HG03025 (cell line): ENCODE data around the gene DNAJC1.
A peak's percentile ranks its signal among the peaks of the same experiment; 100 is the strongest.

Experiments
- ATAC-seq: cut with Tn5 transposase; IDR thresholded peaks from one replicate; pipeline ENCODE4 v1.9.1; 2021; ENCODE audit warnings: mild to moderate bottlenecking, moderate library complexity; ENCODE audit not compliant: unreplicated experiment, low FRiP score

Gene DNAJC1

DNA sequence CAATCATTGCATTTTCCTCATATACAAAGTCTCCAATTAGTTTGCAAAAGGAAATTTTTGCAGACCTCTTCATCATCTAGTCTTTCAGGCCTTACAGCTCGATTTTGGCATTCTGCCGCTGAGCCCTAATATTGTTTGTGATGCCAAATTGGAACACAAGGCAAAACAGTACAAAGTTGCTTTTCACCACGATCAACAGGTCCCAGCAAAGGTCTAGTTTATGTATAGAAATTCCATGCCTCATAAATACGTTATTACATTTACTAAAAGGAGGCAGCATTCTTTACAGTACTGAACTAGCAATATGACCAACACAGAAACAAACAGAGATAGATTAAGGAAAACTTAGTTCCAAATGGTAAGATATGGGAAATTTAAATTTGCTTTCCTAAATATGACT, 7.0 kb upstream of the DNAJC1 start:
- ATAC-seq, result no peak

GRCh38 chr10:22006379-22006884, 2.9 kb upstream of the DNAJC1 start:
- ATAC-seq, result no peak

DNA sequence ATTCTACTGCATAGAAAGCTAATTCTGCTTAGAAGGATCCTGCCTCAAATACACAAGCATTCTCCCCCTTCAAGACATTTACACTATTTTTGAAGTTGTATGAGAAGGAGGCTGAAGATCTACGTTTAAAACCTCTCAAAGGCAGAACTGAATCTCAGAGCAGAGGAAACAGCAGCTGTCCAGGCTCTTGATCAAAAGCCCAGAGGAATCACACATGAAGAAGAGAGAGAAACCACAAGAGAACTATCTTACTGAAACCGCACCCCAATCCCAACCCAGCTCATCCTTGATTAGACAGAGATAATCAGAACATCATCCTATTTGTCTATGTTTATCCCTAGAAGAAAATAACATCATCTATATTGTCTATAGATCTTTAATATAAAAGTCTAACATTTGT, 2.2 kb upstream of the DNAJC1 start:
- ATAC-seq, result no peak

GRCh38 chr10:22003964-22004281, 393 bp upstream of the DNAJC1 start:
- peak; percentile 11 for ATAC-seq

- peak; percentile 18 for ATAC-seq
These were observed 846 bp downstream of the DNAJC1 start for GRCh38 chr10:22002591-22003176.

DNA sequence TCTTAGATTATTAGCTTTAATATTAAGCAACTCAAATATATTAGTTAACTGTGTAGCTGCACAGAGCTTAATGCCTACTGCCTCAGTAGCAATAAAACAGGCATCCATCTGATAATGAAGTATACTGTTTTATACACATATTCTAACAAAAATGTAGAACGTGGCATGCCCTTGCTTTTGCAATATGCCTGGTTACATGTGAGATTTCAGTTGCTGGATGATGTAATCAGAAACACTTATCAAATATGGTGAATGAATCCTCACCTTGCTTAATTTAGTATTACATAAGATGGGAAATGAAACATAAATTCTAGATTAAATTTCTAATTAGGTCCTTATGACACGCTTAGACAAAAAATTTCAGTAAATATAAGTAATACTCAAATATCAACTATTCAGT, 8.0 kb downstream of the DNAJC1 start:
- ATAC-seq, result no peak

- no peak for ATAC-seq
These were observed 10.0 kb downstream of the DNAJC1 start for GRCh38 chr10:21993360-21994001.

DNA sequence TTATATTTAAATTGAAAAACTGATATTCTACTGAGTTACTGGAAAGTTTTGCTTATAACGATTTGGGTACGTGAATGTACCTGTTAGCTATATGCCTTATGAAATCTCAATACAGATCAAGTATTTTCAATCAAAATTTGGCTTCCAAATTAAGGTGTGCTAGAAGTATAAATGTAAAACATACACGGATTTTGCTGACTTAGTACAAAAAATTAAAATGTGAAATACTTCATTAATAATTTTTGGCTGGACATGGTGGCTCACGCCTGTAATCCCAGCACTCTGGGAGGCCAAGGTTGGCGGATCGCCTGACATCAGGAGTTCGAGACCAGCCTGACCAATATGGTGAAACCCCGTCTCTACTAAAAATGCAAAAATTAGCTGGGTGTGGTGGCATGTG, 11.7 kb downstream of the DNAJC1 start:
- ATAC-seq, result no peak

- ATAC-seq, result no peak
These were observed 13.1 kb downstream of the DNAJC1 start for GRCh38 chr10:21990449-21990848.

- peak; percentile 92 for ATAC-seq
These were observed 13.9 kb downstream of the DNAJC1 start for GRCh38 chr10:21989453-21990154.

GRCh38 chr10:21985541-21985940, 18.0 kb downstream of the DNAJC1 start:
- no peak for ATAC-seq

DNA sequence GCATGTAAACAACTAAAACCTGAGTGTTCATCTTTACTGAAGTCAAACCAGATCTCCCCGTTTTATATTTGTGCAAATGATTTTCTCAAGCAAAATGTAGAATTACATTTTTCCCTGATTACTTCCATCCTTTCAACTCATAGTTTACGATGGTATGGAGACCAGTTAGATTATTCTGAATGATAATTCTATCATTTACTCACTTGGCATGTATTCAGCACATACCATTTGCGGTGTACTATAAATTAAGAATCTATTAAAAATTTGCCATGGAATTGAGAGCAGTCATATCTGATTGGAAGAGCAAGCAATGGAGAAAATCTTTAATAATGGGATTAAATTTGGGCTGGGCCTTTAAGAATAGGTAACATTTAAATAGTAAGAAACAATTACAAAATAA, 22.4 kb downstream of the DNAJC1 start:
- ATAC-seq, result no peak

DNA sequence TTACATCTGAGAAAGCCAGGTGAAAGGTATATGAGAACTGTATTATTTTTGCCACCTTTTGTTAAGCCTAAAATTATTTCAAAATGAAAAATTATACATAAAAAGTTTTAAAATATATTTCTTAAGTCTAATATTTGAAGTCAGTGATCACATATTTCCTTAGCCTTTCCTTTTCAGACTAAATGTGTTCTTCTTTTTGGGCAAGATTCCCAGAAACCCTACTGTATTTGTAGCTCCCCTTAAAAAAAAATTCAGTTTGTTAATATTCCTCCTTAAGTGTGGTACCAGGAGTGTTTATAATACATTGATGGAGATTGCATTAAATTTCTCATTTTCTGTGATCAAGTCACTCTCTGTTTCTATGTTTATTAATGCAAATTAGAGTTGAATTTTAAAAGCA, 22.8 kb downstream of the DNAJC1 start:
- no peak for ATAC-seq

- no peak for ATAC-seq
These were observed 25.2 kb downstream of the DNAJC1 start for GRCh38 chr10:21978191-21978862.

GRCh38 chr10:21976739-21977138, 26.8 kb downstream of the DNAJC1 start:
- ATAC-seq, result no peak

DNA sequence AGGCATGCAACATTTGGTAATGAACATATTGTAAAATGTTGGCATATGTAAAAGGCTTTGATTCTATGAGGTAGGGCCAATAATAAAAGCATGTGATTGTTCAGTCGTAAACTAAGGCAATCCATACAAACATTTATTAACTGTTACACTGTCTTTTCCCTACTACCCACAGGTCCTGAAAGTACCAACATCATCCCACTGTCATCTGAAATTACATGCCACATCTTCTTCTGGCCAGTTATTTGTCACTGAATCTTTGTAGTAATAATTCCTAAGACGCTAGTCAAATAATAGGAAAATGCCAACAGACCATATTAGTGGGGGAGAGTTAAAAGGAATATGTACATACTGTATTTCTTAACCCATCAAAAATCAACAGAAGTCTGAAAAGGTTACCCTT, 27.2 kb downstream of the DNAJC1 start:
- ATAC-seq, result no peak

GRCh38 chr10:21975378-21975990, 28.0 kb downstream of the DNAJC1 start:
- no peak for ATAC-seq

DNA sequence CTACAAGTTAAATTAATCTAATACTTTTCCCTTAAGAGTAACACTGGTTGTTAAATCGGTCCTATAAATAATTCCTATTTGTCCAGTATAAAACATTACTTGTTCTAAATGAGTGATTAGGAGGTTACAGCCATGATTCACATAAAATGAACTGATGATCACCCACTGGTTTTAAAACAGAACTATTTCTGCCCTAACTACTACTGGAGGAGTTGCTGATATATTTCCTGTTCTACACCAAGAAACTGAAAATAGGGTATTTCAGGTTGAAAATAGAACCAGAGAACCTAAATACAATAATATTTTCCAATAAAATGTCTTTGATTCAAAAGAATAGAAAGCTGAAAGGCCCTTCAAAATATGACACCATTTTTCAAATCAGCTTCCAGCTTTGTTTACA, 30.9 kb downstream of the DNAJC1 start:
- no peak for ATAC-seq

- ATAC-seq, result no peak
These were observed 33.9 kb downstream of the DNAJC1 start for GRCh38 chr10:21969326-21970287.
